DND-41 (cell line): ENCODE results near the gene ARHGAP25.

Experiments
- ATAC-seq: fragments of 200-7000 bp; cut with Tn5 transposase; 3 replicates; pipeline ENCODE4 v1.9.1; 2021; ENCODE audit warnings: low read depth; ENCODE audit not compliant: insufficient read depth
- DNase-seq: peaks from one replicate; pipeline ENCODE4 v3.0.0-alpha.2; 2020
- H2AFZ ChIP-seq: 2 replicates; pipeline ENCODE4 v1.6.0; 2012; ENCODE audit warnings: low read depth, low read length
- H3K27ac ChIP-seq: 2 replicates; pipeline ENCODE4 v1.5.1; 2012; ENCODE audit warnings: low read length, inconsistent platforms
- H3K27me3 ChIP-seq: fragments of 200-600 bp; sonication (generic); 2 replicates; pipeline ENCODE4 v1.6.0; 2012; ENCODE audit warnings: low read length, mild to moderate bottlenecking, inconsistent platforms; ENCODE audit not compliant: insufficient read depth, poor library complexity
- H3K36me3 ChIP-seq: 2 replicates; pipeline ENCODE4 v1.5.1; 2012; ENCODE audit warnings: low read length, inconsistent platforms; ENCODE audit not compliant: insufficient read depth
- H3K4me1 ChIP-seq: 2 replicates; pipeline ENCODE4 v1.5.1; 2012; ENCODE audit warnings: mild to moderate bottlenecking, low read length; ENCODE audit not compliant: insufficient read depth
- H3K4me2 ChIP-seq: 2 replicates; pipeline ENCODE4 v1.6.0; 2012; ENCODE audit warnings: mild to moderate bottlenecking, moderate library complexity, low read length, inconsistent platforms; ENCODE audit not compliant: insufficient read depth
- H3K4me3 ChIP-seq, 2 experiments: fragments of 200-600 bp in 1 of 2; shearing (Covaris generic) in 1 of 2; 2 replicates each; pipeline ENCODE4 v1.5.1; 2012 to 2016; ENCODE audit warnings: inconsistent platforms in 2 of 2, low read length in 2 of 2, mild to moderate bottlenecking in 2 of 2, low read depth in 1 of 2, moderate library complexity in 1 of 2
- H3K79me2 ChIP-seq: 2 replicates; pipeline ENCODE4 v1.6.0; 2012; ENCODE audit warnings: low read length, inconsistent platforms; ENCODE audit not compliant: insufficient read depth
- H3K9ac ChIP-seq: 2 replicates; pipeline ENCODE4 v1.6.0; 2012; ENCODE audit warnings: low read depth, mild to moderate bottlenecking, inconsistent platforms, low read length, moderate library complexity
- H3K9me3 ChIP-seq: 2 replicates; pipeline ENCODE4 v1.5.1; 2012; ENCODE audit warnings: low read length, moderate library complexity, mild to moderate bottlenecking, inconsistent platforms; ENCODE audit not compliant: insufficient read depth, severe bottlenecking
- H4K20me1 ChIP-seq: 2 replicates; pipeline ENCODE4 v1.6.0; 2012; ENCODE audit warnings: low read length; ENCODE audit not compliant: insufficient read depth
- CTCF ChIP-seq: IDR thresholded peaks from 2 replicates; pipeline ENCODE4 v1.5.1; 2012; ENCODE audit warnings: borderline replicate concordance, low read length, moderate library complexity, mild to moderate bottlenecking; ENCODE audit not compliant: poor library complexity, severe bottlenecking; ENCODE audit errors: extremely low read depth
- EZH2 ChIP-seq: IDR thresholded peaks from 3 replicates; pipeline ENCODE4 v1.6.1; 2012; ENCODE audit warnings: borderline replicate concordance, low read depth, mild to moderate bottlenecking, moderate library complexity, low read length, inconsistent platforms; ENCODE audit not compliant: severe bottlenecking

Gene ARHGAP25

DNA sequence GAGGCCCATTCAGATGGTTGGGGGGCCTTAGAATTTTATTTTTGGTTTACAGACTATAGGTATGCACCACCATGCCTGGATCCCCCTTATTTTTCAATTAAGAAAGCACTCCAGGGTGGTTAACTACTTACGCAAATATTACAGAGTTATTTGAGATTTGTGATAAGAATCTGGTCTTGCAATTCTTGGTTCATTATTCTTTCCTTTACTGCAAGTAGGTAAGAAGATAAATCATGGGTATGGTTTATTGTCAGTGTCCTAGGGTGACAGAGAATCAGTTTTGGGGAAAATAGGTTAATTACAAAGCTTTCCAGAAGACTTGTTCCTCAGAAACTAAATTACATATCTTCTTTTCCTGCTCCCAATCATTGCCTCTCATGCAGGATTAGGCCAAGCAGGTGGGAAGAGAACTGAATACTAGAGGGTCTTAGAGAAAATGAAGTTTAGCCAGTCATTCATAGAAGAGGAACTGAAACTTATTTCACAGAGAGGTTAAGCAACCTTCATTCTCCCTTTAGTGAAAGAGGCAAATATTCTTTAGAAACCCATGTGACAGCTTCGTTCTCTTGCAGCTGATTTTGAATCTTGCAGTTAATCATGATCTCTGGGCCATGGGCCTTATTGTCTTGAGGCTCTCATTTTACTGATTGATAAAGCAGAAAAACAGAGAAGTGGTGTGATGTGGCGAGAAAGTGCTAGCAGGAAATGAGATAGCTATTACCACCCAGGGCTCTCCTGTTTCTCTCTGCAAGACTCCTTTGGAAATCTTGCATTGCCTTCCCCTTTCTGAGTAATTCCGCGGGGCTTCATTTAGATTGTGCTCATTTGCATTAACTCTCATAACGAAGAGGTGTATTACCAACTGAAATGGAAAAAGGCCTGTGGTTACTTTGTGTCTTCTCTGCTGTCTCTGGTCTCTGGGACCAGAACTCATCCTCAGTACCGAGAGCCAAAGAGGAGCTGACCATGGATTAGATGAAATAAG lies 44.8 kb upstream of the ARHGAP25 start:
- no peak overlapping the region for H2AFZ ChIP-seq
- H3K4me3 ChIP-seq = no peak overlapping the region
- H3K27ac ChIP-seq = no peak overlapping the region
- no peaks in the 10 kb centered on the region for H3K79me2 ChIP-seq
- H3K9me3 ChIP-seq = no peaks in the 10 kb centered on the region
- no peak overlapping the region for H3K4me2 ChIP-seq
- H3K27me3 ChIP-seq = no peaks in the 10 kb centered on the region
- ATAC-seq (no peak), DNase-seq (no peak)
- TF ChIP-seq CTCF (no peak), EZH2 (no peak)
- no peaks in the 10 kb centered on the region for H3K4me1 ChIP-seq
- no peak overlapping the region for H3K9ac ChIP-seq
- H3K36me3 ChIP-seq = no peaks in the 10 kb centered on the region
- no peaks in the 10 kb centered on the region for H4K20me1 ChIP-seq

DNA sequence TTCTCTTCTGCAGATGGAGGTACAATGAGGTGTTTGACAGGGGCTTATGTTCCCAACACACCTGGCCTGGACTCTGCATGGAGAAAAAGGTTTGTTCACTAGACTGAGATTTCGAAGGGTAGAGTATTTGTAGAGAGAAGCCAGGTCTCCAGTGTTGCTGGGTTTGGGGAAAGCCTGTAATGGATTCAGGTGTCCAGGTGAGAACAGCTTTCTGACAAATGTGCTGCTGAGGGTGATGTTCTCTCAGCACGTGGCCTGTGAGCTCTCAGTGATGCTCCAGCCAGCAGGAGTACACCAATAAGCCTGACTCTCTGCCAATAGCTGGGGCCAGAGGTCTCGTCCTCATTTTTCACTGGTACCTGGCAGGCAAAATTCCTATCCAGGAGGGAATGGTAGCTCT lies 43.8 kb upstream of the ARHGAP25 start:
- no peak overlapping the region for H3K4me2 ChIP-seq
- no peaks in the 10 kb centered on the region for H3K27me3 ChIP-seq
- H3K36me3 ChIP-seq = no peaks in the 10 kb centered on the region
- no peak overlapping the region for H3K4me3 ChIP-seq
- no peaks in the 10 kb centered on the region for H4K20me1 ChIP-seq
- ATAC-seq (no peak), DNase-seq (no peak)
- TF ChIP-seq EZH2 = no peak
- no peak for TF ChIP-seq CTCF
- H3K9ac ChIP-seq = no peak overlapping the region
- no peaks in the 10 kb centered on the region for H3K4me1 ChIP-seq
- H3K79me2 ChIP-seq = no peaks in the 10 kb centered on the region
- no peak overlapping the region for H2AFZ ChIP-seq
- H3K27ac ChIP-seq = no peak overlapping the region
- no peaks in the 10 kb centered on the region for H3K9me3 ChIP-seq

GRCh38 chr2:68692511-68692910 lies 42.1 kb upstream of the ARHGAP25 start:
- H3K4me2 ChIP-seq = no peak overlapping the region
- DNase-seq (no peak), ATAC-seq (no peak)
- H2AFZ ChIP-seq = no peak overlapping the region
- H3K27me3 ChIP-seq = no peaks in the 10 kb centered on the region
- no peak overlapping the region for H3K9ac ChIP-seq
- H3K9me3 ChIP-seq = peaks cover 3% of the 10 kb centered on the region
- H3K4me3 ChIP-seq = no peak overlapping the region
- no peaks in the 10 kb centered on the region for H3K36me3 ChIP-seq
- H4K20me1 ChIP-seq = no peaks in the 10 kb centered on the region
- no peaks in the 10 kb centered on the region for H3K79me2 ChIP-seq
- no peaks in the 10 kb centered on the region for H3K4me1 ChIP-seq
- H3K27ac ChIP-seq = no peak overlapping the region
- TF ChIP-seq CTCF (no peak), EZH2 (no peak)
